ENCODE data around the gene CFAP46.

GRCh38 chr10:132861116-132861691, 81.2 kb downstream of the CFAP46 start:
- no peak for TF ChIP-seq CTCF (conservative IDR thresholded peaks at IDR 0.05; ENCODE audit: low read length)
- TF ChIP-seq EZH2phosphoT487 (IDR thresholded peaks at IDR 0.05; ENCODE audit: borderline replicate concordance): no peak
